A673 (cell line): ENCODE data around the gene PIP4K2A.

ENCODE experiments used
- CTCF ChIP-seq: fragments of 300-800, 200-600 bp; sonication (generic); conservative IDR thresholded peaks from 2 replicates; pipeline ENCODE4 v1.5.1; 2017; ENCODE audit warnings: low read depth, mild to moderate bottlenecking, antibody characterized with exemption, low read length, moderate library complexity, mixed read lengths
- EZH2 ChIP-seq: fragments of 200-600 bp; sonication (generic); IDR thresholded peaks from 2 replicates; pipeline ENCODE4 v1.6.1; 2017; ENCODE audit warnings: borderline replicate concordance, low read depth, mild to moderate bottlenecking, mixed read lengths, antibody characterized with exemption, low read length; ENCODE audit not compliant: poor library complexity, severe bottlenecking

GRCh38 chr10:22702348-22702747, 12.0 kb downstream of the PIP4K2A start:
- no peak for TF ChIP-seq CTCF
- no peak for TF ChIP-seq EZH2
